ENCODE measurements around the gene THSD4.

GRCh38 chr15:71141572-71141971 is 26.3 kb downstream of the THSD4 start:
- TF ChIP-seq CTCF (IDR thresholded peaks at IDR 0.05) (no peak), POLR2A (IDR thresholded peaks at IDR 0.05) (no peak), POLR2AphosphoS5 (IDR thresholded peaks at IDR 0.05) (no peak), EP300 (IDR thresholded peaks at IDR 0.05) (no peak)

Data from upper lobe of left lung (tissue), 4 donors.